GM20000 (cell line): ENCODE measurements around the gene ZFAND6.

Source experiments
- DNase-seq: peaks from one replicate; pipeline ENCODE4 v3.0.0; 2012; ENCODE audit warnings: low spot score
- TF ChIP-seq, protein P1 (sequence below): IDR thresholded peaks from 2 replicates; pipeline ENCODE4 v1.5.1; 2012; ENCODE audit warnings: mild to moderate bottlenecking, control low read depth; ENCODE audit errors: extremely low read depth, missing control alignments

ZFAND6 gene

DNA sequence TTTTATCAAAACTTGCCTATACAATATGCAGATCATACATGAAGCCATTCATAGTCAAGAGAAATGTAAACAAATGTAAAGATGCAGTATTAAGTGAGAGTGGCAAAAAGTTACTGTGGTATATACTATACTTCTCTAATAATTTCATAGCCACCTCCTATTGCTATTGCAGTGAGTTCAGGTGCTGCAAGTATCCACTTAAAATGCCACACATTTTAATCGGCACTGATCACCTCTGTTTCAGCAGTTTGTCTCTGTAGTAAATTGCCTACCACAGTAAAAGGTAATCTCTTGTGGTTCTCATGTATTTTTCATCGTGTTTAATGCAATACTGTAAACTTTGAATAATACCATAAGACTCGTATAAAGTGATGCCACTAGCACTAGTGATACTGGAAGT is 72.9 kb downstream of the ZFAND6 start:
- DNase-seq, result no peak
- TF ChIP-seq, protein P1, sequence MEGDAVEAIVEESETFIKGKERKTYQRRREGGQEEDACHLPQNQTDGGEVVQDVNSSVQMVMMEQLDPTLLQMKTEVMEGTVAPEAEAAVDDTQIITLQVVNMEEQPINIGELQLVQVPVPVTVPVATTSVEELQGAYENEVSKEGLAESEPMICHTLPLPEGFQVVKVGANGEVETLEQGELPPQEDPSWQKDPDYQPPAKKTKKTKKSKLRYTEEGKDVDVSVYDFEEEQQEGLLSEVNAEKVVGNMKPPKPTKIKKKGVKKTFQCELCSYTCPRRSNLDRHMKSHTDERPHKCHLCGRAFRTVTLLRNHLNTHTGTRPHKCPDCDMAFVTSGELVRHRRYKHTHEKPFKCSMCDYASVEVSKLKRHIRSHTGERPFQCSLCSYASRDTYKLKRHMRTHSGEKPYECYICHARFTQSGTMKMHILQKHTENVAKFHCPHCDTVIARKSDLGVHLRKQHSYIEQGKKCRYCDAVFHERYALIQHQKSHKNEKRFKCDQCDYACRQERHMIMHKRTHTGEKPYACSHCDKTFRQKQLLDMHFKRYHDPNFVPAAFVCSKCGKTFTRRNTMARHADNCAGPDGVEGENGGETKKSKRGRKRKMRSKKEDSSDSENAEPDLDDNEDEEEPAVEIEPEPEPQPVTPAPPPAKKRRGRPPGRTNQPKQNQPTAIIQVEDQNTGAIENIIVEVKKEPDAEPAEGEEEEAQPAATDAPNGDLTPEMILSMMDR, result no peak

DNA sequence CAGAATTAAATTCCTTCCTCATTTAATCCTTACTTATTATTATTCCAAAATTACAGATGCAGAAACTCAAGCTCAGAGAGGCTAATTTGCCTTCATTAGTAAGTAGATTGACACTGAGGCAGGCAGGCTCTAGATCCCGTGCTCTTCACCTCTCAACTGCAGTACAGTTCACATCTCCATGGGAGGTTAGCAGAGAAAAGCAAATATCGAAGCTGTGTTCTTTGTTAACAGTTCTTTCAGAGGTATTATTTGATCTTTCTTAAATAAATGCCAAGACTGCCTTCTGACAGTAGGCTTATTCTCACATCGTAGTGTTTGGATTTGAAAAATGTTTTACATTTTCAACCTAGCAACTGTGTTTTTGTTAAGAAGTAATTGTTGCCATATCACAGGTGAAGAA is 77.4 kb downstream of the ZFAND6 start:
- TF ChIP-seq, protein P1, result no peak
- DNase-seq, result no peak

DNA sequence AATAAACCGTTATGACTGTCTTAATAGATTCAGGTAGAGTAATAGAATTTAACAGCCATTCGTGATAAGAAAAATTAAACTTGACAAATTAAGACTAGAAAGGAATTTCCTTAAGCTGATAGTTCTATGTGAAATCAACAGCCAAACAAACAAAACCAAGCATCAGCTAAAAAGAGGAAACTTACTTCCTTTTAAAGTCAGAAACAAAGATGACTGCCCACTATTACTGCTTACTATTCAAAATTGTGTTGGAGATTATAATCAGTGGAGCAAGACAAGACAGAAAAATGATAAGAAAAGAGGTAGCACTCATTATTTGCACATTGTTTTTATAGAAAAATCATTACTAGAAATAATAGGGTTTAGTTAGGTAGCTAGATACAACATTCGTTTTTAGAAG is 79.5 kb downstream of the ZFAND6 start:
- DNase-seq, result no peak
- TF ChIP-seq, protein P1, result no peak

DNA sequence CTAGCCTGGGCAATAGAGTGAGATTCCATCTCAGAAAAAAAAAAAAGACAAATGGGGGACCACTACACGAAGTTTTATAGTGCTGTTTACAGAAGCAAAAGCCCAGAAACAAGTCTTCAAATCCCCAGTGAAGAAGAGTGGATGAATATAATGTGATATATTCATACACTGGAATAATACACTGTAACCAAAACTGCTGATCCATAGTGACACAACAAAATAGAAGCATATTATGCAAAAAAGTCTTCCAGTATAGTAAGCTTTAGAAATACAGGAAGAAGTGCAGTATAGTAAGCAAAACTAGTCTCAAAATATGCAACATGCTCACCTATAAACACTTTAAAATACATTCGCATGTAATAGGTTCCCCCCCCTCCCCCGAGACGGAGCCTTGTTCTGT is 81.4 kb downstream of the ZFAND6 start:
- TF ChIP-seq, protein P1, result no peak
- no peak for DNase-seq

DNA sequence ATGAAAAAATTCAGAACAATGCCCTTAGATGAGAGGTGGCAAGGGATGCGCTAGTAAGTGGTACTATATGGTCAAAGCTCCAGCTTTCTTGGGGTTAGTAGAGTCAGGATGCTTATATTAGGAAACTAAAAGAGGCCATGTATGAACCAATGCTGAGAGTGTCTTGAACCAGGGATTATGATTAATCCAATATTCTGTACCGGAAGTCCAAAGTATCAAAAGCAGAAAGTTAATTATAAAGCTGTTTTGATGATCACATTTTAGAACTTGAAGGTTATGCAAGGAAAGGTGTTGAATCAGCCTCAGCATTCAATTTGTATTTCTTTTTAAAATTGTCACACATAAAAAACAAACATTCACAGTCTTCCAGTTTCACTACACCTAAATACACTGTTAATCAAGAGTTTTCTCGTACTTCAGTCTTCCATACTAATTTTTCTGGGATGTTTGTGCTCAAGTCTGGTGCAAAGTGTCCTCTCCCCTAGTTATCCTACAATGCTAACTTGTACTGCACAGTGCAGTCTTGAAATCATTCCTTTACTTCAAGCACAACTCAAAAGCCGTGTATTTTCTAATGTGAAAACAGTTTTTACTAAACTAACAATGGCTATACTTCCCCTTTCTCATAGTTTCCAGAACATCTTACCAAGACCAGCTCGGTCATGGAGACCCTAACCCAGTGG is 82.6 kb downstream of the ZFAND6 start:
- TF ChIP-seq, protein P1, result no peak
- no peak for DNase-seq

DNA sequence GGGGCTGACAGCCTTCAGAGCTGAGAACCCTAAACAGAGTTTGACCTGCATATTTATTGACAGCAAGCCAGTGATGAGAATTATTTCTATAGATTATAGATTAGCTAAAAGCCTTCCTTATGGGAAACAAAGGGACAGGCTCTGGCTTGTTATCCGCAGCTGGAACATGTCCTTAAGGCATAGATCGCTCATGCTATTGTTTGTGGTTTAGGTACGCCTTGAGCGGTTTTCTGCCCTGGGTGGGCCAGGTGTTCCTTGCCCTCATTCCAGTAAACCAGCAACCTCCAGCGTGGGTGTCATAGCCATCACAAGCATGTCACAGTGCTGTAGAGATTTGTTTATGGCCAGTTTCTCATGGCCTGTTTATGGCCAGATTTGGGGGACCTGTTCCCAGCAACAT is 83.2 kb downstream of the ZFAND6 start:
- no peak for DNase-seq
- TF ChIP-seq, protein P1, result no peak

DNA sequence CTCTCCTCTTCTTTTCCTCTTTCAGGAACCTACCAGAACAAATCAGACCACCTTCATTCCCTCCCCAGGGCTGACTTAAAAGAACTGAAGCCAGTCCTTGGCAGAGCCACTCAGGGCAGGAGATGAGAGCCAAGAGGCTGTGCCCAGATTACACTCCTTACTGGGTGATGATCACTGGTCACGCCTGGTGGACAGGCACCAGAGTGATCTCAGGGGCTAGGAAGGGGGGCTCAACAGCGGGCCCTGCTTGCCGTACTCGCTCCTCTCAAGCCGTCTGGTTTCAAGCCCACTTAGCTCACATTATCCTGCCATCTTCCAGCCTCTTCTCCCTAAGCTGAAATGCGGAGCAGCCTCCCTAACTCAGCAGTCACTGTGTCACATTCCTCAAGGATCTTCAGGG is 91.7 kb downstream of the ZFAND6 start:
- TF ChIP-seq, protein P1, result no peak
- no peak for DNase-seq
